ENCODE results near the gene LDHD. TPM values are rescaled to one million over a fixed set of nuclear protein-coding genes. Genes with fewer than 3 reads are reported as not detected.

The LDHD gene
- total and polyA plus RNA-seq, 2 of the 8 experiments (the other 6 are each of a cell fraction or from before 2014, with no cell fraction given): 14.9 to 18.2 TPM

DNA sequence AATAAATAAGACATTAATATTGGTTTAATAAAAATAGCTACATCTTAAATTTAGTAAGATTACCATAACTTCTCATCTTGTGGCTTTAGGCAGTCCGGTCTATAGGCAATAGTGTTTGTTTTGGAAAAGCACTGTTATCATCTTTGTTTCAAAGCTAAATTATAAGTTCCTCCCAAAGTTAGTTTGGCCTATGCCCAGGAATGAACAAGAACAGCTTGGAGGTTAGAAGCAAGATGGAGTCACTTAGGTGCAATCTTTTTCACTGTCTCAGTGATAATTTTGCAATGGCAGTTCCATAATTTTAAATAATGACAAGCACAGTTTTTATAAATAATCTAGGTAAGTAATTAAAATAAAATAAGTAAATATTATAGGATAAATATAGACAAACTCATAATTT, 6.0 kb upstream of the LDHD start (continued):
- TF ChIP-seq CHD7 (IDR thresholded peaks at IDR 0.05; ENCODE audit: insufficient replicate concordance, low read length): no peak
- TF ChIP-seq CBX5 (IDR thresholded peaks at IDR 0.05; ENCODE audit: low read depth, low read length): no peak
- TF ChIP-seq FOSL1 (IDR thresholded peaks at IDR 0.05; ENCODE audit: insufficient read depth, low read depth, low read length): no peak
- no peak for TF ChIP-seq BRCA1 (IDR thresholded peaks at IDR 0.05; ENCODE audit: low read depth, low read length)
- TF ChIP-seq POLR2A (IDR thresholded peaks at IDR 0.05; ENCODE audit: control extremely low read depth in 1 of 2, low read depth in 2 of 2, low read length in 2 of 2): no peak
- TF ChIP-seq, protein P1, sequence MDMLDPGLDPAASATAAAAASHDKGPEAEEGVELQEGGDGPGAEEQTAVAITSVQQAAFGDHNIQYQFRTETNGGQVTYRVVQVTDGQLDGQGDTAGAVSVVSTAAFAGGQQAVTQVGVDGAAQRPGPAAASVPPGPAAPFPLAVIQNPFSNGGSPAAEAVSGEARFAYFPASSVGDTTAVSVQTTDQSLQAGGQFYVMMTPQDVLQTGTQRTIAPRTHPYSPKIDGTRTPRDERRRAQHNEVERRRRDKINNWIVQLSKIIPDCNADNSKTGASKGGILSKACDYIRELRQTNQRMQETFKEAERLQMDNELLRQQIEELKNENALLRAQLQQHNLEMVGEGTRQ (IDR thresholded peaks at IDR 0.05; ENCODE audit: low read length): no peak
- TF ChIP-seq JUN (IDR thresholded peaks at IDR 0.05; ENCODE audit: low read depth, low read length): no peak
- no peak for TF ChIP-seq BACH1 (IDR thresholded peaks at IDR 0.05; ENCODE audit: low read length)
- no peak for TF ChIP-seq HDAC2 (IDR thresholded peaks at IDR 0.05; ENCODE audit: borderline replicate concordance in 1 of 2, low read depth in 2 of 2, low read length in 2 of 2)
- TF ChIP-seq CTBP2 (IDR thresholded peaks at IDR 0.05; ENCODE audit: borderline replicate concordance, insufficient read depth, insufficient read length, low read length): no peak
- no peak for TF ChIP-seq YY1 (IDR thresholded peaks at IDR 0.05; ENCODE audit: low read depth, low read length)

Measured in H1 (cell line).